Heart right ventricle (tissue), 16 donors: ENCODE measurements around the gene ERRFI1. TPM values are rescaled to one million over a fixed set of nuclear protein-coding genes. Genes with fewer than 3 reads are reported as not detected.
A peak's percentile ranks its signal among the peaks of the same experiment; 100 is the strongest.

Experiments
- ATAC-seq, 8 donors: fragments of 200-7000 bp; cut with Tn5 transposase; one replicate each; pipeline ENCODE4 v1.9.1; 2020; ENCODE audit warnings: mild to moderate bottlenecking in 8 of 8, moderate library complexity in 8 of 8, moderate number of reproducible peaks in 1 of 8
- DNase-seq, 2 donors: peaks; one replicate each; pipeline ENCODE4 v3.0.0-alpha.2; 2020
- H3K27ac ChIP-seq, 10 donors: fragments of 200-600 bp; sonication (generic) in 2 of 10; one replicate each; pipeline versions ENCODE4 v1.5.0 to v1.8.0; 2020 to 2022; ENCODE audit warnings: mild to moderate bottlenecking in 3 of 10
- H3K27me3 ChIP-seq, 7 donors: fragments of 200-600 bp; one replicate each; pipeline ENCODE4 v1.8.0; 2021 to 2022; ENCODE audit warnings: mild to moderate bottlenecking in 2 of 7
- H3K36me3 ChIP-seq, 9 donors: fragments of 200-600 bp; sonication (generic) in 1 of 9; one replicate each; pipeline versions ENCODE4 v1.5.0 to v1.8.0; 2020 to 2022; ENCODE audit warnings: mild to moderate bottlenecking in 2 of 9
- H3K4me1 ChIP-seq, 9 donors: fragments of 200-600 bp; sonication (generic) in 1 of 9; one replicate each; pipeline versions ENCODE4 v1.5.0 to v1.8.0; 2020 to 2022; ENCODE audit warnings: mild to moderate bottlenecking in 4 of 9
- H3K4me3 ChIP-seq, 10 donors: fragments of 200-600 bp; sonication (generic) in 2 of 10; one replicate each; pipeline versions ENCODE4 v1.5.0 to v1.8.0; 2020 to 2022; ENCODE audit warnings: mild to moderate bottlenecking in 7 of 10, moderate library complexity in 2 of 10
- H3K9me3 ChIP-seq, 11 donors: fragments of 200-600 bp in 10 of 11; sonication (generic) in 2 of 11; one replicate each; pipeline versions ENCODE4 v1.5.0 to v1.8.0; 2013 to 2022; ENCODE audit warnings: mild to moderate bottlenecking in 2 of 11, control low read depth in 1 of 11, moderate library complexity in 1 of 11
- WGBS, 2 donors: extraction: QIAGEN DNeasy Blood & Tissue Kit; methylation state at CpG; one replicate each; pipeline ENCODE4 v1.1.7; 2013; ENCODE audit warnings: inconsistent platforms in 1 of 2; 5-methylcytosine and 5-hydroxymethylcytosine counted together
- intact Hi-C, 10 donors: fragments of 100-400 bp; cut with DNase I; formaldehyde crosslinking; loops; one replicate each; pipeline versions ENCODE4 v1.11.1 to v1.14.2; 2022
- long read RNA-seq, 3 donors: library from polyadenylated mRNA; unstranded; transcript quantifications; one replicate each; pipeline ENCODE4 v2.0.0, GENCODE V29; 2020 to 2021
- polyA plus RNA-seq, 2 donors: library from polyadenylated mRNA; stranded (reverse); fragments of 200-250 nt; gene quantifications; one replicate each; pipeline ENCODE4 v1.2.3, GENCODE V29; 2013
- total RNA-seq, 10 donors: library from RNA; stranded (reverse); fragmentation: NEBNext Ultra II Directional in 3 of 10; extraction: Animal tissue kit (Norgen Biotek cat#: 25700) in 3 of 10; gene quantifications; one replicate each; pipeline versions ENCODE4 v1.2.1 to v1.2.4, GENCODE V29; 2021 to 2023
- TF ChIP-seq, protein P1 (sequence below), 9 donors: fragments of 200-600 bp; sonication (generic) in 2 of 9; IDR thresholded peaks; one replicate each; pipeline versions ENCODE4 v1.5.0 to v1.8.0; 2021 to 2022; ENCODE audit warnings: antibody characterized with exemption in 9 of 9, mild to moderate bottlenecking in 5 of 9, moderate library complexity in 1 of 9
- donor health status: Arrhythmogenic right ventricular cardiomyopathy.
- donor health status: ischemic (EF 13 %, LVEDD 7.1; RV severe dilation, severe dysfunction).
- donor health status: healthy with polysubstance abuse.
- donor health status: DM: no; HTN: yes; CAD: no.
- donor health status: DM: no; HTN: no; CAD: no.
- donor health status: ischemic (EF 25% LVEDD 6.9; RV normal size, moderate dysfunction).
- donor health status: ischemic (EF 25% LVEDD 5.7; RV mildly dilated, moderate dysfunction).
- donor health status: healthy.
- donor health status: DM: yes; HTN: yes; CAD: no.
- donor health status: Ischemic cardiomyopathy.
- donor health status: ischemic (EF 35%, LVEDD 5.7; RV mildly dilated, moderate dysfunction).
- donor health status: nonischemic (EF 11% LVEDD 7.7; RV severe dilation, severe dysfunction).
- donor health status: DM: yes; HTN: yes; CAD: no.
- donor health status: PGD.
- donor health status: ischemic (EF 29% LVEDD 5.4; RV normal size, mild dysfunction).
- donor health status: nonischemic (EF 23%, LVEDD 6.1; RV moderate dilation, normal function).

Gene ERRFI1
- 10 to 100 TPM in 5 of 10 donors, 1 to 10 TPM in 5; 5.8 to 15.9 (median 10.0) TPM for total RNA-seq
- 10 to 100 TPM in 1 of 2 donors, 1 to 10 TPM in 1; 6.5 to 17.5 TPM for polyA plus RNA-seq
- long read RNA-seq, donor 1, partial matches to known transcripts: 0 of 6 reads
- long read RNA-seq, donor 1, other reads (novel, unspliced or antisense): 3 of 6 reads
- long read RNA-seq, donor 2, partial matches to known transcripts: 0 of 3 reads
- long read RNA-seq, donor 2, other reads (novel, unspliced or antisense): 2 of 3 reads
- long read RNA-seq, donor 3, transcript ERRFI1-201 (4 exons, 3,104 nt): major isoform, 6 of 12 reads
- long read RNA-seq, donor 3, partial matches to known transcripts: 3 of 12 reads
- long read RNA-seq, donor 3, other reads (novel, unspliced or antisense): 3 of 12 reads

DNA sequence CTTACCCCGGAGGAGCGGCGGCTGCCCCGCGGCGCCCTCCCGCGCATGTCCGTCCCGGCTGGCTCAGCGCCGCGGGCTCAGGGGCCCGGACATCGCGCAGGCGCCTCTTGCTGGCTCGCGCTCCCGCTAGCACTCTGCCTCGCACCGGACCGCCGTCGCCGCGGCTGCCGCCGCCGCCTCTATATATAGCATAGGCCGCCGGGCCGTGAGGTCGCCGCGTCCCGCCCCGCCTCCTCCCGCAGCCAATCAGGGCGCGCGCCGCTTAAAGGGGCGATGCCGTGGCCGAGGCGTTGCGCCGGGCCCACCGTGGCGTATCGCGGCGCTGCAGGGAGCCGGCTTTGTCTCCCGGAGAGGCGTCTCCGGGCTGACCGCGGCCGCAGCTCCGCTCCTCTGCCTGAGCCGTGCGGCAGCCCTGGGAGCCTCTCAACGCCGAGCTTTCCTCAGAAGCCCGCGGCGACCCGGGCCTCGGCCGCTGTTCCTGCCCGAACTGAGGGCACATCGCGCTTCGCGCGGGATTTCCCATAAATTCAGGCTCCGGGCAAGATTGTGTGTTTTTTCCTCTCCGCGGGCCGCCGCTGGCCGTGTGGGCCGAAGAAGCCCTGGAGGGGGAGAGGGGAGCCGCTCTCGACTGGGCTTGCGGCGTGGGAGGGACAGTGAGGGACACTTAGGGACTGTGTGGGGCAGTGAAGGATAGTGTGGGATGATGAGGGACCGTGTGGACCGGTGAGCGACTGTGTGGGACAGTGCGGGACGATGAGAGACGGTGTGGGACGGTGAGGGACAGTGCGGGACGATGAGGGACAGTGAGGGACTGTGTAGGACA lies at the start of gene ERRFI1:
Gene ERRFI1 (minus strand): TSS at position 157 of the 823 bp plus-strand sequence. CDS start 10,690 bp downstream, outside the sequence.
- Histone ChIP-seq H3K36me3 (no peaks in the 10 kb centered on the region), H3K9me3 (no peaks in the 10 kb centered on the region), H3K27me3 (peaks cover 0 to 58% (median 0%) of the 10 kb centered on the region in 7 donors), H3K4me1 (peaks cover 0 to 59% (median 35%) of the 10 kb centered on the region in 9 donors), H3K4me3 (peak within 1 kb of the TSS; percentile 51 to 91 (median 88)), H3K27ac (peak within 1 kb of the TSS; percentile 87 to 94 (median 90))
- peak; percentile 93 to 97 for DNase-seq
- WGBS, 2 donors: 3 to 4% methylated on average over 84 to 98 of the region's 98 CpGs
- ATAC-seq: peak; percentile 96 to 99 (median 97)
- intact Hi-C loops: loop anchor here in 8 of 10 donors (1.0 to 10.0 kb wide), 9 partner anchors 44 to 678 kb away; partner anchors contain the start of gene SLC45A1 (in 2 of the 8)
- TF ChIP-seq, protein P1, sequence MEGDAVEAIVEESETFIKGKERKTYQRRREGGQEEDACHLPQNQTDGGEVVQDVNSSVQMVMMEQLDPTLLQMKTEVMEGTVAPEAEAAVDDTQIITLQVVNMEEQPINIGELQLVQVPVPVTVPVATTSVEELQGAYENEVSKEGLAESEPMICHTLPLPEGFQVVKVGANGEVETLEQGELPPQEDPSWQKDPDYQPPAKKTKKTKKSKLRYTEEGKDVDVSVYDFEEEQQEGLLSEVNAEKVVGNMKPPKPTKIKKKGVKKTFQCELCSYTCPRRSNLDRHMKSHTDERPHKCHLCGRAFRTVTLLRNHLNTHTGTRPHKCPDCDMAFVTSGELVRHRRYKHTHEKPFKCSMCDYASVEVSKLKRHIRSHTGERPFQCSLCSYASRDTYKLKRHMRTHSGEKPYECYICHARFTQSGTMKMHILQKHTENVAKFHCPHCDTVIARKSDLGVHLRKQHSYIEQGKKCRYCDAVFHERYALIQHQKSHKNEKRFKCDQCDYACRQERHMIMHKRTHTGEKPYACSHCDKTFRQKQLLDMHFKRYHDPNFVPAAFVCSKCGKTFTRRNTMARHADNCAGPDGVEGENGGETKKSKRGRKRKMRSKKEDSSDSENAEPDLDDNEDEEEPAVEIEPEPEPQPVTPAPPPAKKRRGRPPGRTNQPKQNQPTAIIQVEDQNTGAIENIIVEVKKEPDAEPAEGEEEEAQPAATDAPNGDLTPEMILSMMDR (IDR thresholded peaks at IDR 0.05): no peak

- no peak for DNase-seq
- peaks cover 0 to 40% (median 20%) of the 10 kb centered on the region in 9 donors for H3K4me1 ChIP-seq
- TF ChIP-seq, protein P1 (IDR thresholded peaks at IDR 0.05): no peak
- WGBS, 2 donors: 91 to 92% methylated on average over 10 of the region's 10 CpGs
- H3K27ac ChIP-seq: peak overlapping the region in 2 of 10 donors; percentile 72 to 79
- no peak for ATAC-seq
- H3K27me3 ChIP-seq: no peaks in the 10 kb centered on the region
- no peaks in the 10 kb centered on the region for H3K36me3 ChIP-seq
- no peak overlapping the region for H3K4me3 ChIP-seq
- H3K9me3 ChIP-seq: no peaks in the 10 kb centered on the region
- intact Hi-C loops: loop anchor here in 1 of 10 donors (10.0 kb wide), 1 partner anchor 59 kb away; no protein-coding TSS in a partner anchor
These were observed 49.5 kb upstream of the ERRFI1 start for GRCh38 chr1:8075511-8076051.

DNA sequence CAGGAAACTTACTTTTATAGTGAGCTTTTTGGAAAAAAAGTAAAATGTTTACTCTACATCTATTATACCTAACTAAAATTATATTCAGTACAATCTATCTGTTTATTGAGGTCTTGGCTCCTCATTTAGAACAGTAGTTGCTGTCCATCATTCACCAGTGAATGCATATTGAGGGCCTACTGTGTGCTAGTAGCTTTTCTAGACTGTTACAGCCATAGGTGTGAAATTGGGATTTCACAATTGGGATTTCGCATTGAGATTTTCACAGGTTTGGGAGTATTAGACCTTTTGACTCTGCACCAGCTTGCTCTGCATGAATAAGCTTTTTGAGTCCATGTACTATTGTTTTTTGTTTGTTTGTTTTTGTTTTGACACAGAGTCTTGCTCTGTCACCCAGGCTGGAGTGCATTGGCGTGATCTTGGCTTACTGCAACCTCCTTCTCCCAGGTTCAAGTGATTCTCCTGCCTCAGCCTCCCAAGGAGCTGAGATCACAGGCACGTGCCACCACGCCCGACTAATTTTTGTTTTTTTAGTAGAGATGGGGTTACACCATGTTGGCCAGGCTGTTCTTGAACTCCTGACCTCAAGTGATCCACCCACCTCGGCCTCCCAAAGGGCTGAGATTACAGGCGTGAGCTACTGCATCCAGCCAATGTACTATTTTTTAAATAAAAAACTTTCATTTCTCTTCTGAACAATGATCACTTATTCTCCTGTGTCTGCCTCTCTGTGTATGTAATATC lies 47.2 kb upstream of the ERRFI1 start:
- 64 to 78% methylated on average over 7 of the region's 7 CpGs for WGBS, 2 donors
- TF ChIP-seq, protein P1 (IDR thresholded peaks at IDR 0.05): no peak

More for the DNA sequence above, 47.2 kb upstream of the ERRFI1 start:
- ATAC-seq (no peak), DNase-seq (no peak)
- H3K36me3 ChIP-seq: no peaks in the 10 kb centered on the region
- no peak overlapping the region for H3K4me3 ChIP-seq
- intact Hi-C loops: loop anchor here in 1 of 10 donors (10.0 kb wide), 1 partner anchor 62 kb away; no protein-coding TSS in a partner anchor
- no peaks in the 10 kb centered on the region for H3K9me3 ChIP-seq
- H3K27me3 ChIP-seq: peaks cover 0 to 4% (median 0%) of the 10 kb centered on the region in 7 donors
- H3K27ac ChIP-seq: peak overlapping the region in 2 of 10 donors; percentile 12 to 21
- peaks cover 0 to 31% (median 19%) of the 10 kb centered on the region in 9 donors for H3K4me1 ChIP-seq
